ENCODE measurements around the gene CYB561D2.

Gene CYB561D2

DNA sequence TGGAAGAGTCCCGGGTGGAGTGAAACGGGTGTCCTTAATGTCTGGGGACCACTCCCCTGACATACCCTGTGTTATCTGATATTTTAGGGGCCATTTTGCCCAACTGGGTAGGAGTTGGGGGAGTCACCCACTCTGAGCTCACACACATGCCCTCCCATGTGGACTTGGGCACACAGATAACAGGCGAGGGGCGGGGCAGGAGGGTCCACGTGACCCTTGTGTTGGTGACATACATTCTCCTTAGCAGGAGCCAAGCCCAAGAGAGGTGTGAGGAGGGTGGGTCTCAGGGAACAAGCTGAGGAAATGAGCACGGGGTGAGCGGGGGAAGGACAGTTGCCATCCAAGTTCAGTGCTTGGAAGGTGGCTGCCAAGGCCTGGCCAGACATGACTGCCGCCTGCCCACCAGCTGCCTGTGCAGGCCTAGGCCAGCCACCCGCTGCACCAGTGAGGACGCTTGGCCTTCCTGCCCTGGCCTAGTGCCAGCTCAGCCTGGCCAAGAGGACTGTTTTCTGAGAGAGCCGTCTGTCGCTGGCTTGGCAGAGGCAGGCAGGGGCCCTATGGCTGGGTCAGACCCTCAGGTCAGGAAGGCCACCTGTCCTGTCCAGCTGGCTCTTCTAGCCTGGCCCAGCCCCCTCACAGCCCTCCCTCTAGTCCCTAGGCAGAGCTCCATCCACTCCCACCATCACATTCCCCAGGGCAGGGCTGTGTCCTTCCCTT is 40.0 kb downstream of the CYB561D2 start:
- no peak for DNase-seq (ENCODE audit: low spot score)

DNA sequence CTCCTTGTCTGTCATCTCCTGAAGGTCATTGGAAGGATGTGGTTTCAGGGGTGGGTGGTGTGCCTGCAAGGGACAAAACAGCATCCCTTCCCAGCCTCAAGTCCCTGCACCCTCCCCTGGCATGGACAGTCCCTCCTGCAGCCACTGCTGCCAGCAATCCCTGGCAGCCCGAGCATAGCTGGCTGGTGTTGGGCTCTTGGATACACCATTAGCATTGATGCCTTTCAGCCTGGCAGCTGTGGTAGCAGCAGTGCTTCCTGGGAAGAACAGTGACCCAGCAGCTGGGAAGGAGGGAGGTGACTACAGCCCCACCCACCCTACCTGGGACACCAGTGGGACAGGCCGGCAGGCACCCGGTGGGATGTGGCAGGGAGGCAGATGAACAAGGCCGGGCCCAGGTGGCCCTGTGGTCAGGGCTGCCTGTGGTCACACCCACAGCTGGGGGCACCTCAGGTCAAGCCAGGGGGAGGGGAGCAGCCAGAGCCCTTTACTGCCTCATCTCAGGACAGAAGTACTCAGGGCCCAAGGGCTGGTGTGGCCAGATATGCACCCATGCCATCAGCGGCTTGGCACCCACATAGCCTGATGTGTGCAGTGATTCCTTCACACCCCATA is 41.5 kb downstream of the CYB561D2 start:
- DNase-seq (ENCODE audit: low spot score): no peak

DNA sequence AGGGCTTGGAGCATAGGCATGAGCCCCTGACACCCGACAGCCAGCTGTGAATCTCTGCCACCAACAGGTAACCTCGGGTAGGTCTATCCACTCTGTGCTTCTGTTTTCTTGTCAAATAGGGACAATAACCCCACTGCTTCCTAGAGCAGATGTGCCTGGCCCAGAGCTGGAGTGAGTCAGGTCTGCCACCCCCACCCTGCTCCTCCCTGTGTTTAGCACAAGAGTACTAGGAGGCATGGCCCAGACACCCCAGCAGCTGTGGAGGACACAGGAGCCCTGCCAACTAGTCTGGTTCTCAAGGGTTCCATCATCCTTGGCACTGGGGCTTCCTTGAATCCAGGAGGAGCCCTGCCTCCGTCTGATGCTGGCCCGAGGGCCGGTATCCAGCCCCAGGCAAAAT is 42.4 kb downstream of the CYB561D2 start:
- DNase-seq (ENCODE audit: low spot score): no peak

DNA sequence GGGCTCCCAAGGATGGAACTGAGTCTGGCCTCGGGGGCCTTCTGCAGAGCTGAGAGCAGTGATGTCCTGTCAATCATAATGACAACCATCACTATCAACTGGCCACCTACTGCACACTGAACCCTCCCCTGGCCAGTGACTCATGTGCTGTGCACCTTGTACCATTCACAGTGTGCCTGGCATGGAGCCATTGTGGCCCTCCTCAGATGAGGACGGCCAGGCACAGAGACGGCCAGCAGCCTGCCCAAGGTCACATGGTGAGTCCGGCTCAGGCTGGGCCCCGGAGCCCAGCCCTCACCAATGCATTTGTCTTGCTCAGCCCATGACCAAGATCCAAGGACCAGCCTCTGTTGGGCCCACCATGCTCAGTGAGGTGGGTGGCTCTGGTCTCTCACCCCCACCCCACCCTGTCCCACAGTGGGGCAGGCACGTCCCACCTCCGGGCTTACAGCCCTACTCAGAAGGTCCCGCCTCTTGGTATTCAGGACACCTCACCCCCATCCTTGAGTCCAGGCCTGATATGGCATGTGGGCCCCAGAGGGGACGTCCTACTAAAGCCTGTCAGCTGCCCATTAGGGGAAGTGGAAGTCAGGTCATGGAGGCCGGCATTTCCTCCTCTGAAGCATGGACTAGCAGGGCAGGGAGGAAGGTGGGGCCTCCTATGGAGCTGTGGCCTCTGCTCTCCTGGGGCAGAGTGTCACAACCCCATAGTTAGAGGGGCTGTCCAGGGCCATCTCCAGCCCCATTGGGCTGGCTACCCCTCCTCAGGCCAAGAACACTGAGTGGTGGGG is 44.6 kb downstream of the CYB561D2 start:
- DNase-seq (ENCODE audit: low spot score): no peak

DNA sequence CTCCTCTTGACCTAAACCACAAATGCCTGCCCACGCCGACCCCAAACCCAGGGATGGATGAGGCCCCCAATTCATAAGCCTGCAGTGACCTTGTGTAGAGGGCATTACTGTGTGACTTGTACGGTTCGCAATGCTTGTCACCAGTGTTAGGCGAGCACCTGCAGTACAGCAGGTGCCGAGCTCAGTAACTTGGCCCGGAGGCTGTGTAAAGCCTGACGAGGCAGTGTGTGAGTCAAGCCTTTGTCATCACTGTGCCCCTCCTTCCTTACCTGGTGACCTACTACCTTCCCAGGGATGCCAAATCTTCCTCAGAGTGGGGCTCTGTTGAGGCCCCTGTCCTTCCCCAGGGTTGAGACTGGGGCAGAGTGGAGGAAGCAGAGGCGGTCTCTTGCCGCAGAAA is 45.8 kb downstream of the CYB561D2 start:
- no peak for DNase-seq (ENCODE audit: low spot score)

DNA sequence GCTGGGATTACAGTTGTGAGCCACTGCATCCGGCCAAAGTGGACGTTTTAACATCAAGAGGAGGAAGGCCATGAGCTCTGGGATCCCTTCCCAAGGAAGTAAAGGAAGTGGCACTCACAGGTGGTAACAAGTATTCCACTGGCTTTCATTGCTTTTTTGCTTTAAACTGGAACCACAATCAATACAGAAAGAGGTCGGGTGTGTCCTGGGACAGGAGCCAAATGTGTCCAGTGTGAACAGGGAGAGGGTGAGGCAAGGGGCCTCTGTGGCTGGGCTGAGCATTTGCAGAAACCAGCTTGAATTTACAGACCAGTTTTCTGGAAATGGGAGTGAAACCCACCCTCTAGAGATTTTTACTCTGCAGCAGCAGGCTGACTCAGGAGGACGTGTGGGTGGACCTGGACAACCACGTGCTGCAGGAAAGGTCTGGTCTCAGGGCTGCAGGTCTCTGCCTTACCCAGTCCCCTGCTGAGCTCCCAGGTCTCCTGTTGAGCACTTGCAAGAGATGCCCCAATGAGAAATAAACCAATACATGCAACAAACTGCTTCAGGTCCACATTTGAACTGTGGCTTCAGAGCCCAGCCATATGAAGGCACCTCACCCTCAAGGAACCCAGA is 51.4 kb downstream of the CYB561D2 start:
- DNase-seq (ENCODE audit: low spot score): no peak

Data from COLO829 (cell line).